GM21447 (cell line): Measurements from ENCODE around the gene LDAF1.
A peak's percentile ranks its signal among the peaks of the same experiment; 100 is the strongest.
"Not testable (repeated sequence)": the region's sequence is repeated elsewhere in the genome, so short reads cannot be mapped to it uniquely, and the experiment has no call there.

ENCODE experiments used
- ATAC-seq: cut with Tn5 transposase; IDR thresholded peaks from one replicate; pipeline ENCODE4 v1.9.1; 2021; ENCODE audit not compliant: unreplicated experiment

Gene LDAF1

DNA sequence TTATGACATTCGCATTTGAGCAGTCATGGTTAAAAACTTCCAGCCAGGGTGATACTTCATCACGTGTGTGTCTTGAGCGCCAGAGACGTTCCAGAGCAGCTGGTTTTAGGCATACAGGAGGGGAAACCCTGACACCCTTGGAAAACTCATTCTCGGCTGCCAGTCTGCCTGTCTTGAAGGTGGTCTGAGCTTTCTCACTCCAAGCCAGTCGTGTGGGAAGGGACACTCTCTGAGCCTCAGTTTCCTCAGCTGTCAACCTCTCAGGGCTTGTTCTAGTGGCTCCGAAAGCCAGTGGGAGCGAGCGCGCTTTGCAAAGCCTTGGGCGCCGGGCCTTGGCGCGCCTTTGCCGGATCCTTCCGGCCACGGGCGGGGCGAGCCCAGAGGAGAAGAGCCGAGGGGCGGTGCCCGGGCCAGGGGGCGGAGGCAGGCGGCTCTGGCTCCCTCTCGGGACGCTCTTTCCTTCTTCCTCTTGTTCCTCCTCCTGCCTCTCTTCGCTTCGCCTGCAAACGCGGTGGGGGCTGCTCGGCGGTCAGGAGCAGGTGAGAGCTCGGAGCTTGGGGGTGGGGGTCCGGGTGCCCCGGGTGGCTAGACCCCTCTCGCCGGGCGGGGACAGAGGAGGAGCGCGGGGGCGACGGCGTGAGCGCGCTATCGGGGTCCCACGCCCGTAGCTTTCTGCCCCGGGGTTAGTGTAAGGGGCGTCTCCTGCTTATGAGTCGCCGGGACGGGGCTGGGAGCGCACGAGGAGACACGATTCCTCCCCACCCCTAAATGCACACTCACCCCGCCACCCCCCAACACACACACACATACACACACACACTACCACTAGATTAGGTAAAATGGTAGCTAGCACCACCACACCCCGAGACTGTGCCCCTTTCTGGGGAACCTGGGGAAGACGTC, at the start of gene LDAF1:
Gene LDAF1, plus strand, starts transcription at position 467 of the 903 bp plus-strand sequence. CDS start 2,509 bp downstream, outside the sequence.
- ATAC-seq: peak; percentile 81

GRCh38 chr16:21115551-21115950, 42.9 kb upstream of the LDAF1 start:
- ATAC-seq: not testable (repeated sequence)

DNA sequence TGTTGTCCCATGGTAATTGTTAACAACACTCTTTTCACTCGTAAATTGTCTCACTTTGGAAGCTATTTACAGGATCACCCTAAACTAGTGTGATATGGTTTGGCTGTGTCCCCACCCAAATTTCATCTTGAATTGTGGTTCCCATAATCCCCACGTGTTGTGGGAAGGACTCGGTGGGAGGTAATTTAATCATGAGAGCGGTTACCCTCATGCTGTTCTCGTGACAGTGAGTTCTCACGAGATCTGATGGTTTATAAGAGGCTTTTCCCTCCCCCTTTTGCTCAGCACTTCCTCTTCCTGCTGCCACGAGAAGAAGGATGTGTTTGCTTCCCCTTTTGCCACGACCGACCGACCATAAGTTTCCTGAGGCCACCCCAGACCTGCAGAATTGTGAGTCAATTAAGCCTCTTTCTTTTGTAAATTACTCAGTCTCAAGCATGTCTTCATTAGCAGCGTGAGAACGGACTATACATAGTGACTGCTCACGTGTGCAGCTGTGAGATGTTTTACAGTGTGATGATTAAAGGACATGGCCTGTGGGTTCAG, 42.3 kb upstream of the LDAF1 start:
- ATAC-seq: no peak

DNA sequence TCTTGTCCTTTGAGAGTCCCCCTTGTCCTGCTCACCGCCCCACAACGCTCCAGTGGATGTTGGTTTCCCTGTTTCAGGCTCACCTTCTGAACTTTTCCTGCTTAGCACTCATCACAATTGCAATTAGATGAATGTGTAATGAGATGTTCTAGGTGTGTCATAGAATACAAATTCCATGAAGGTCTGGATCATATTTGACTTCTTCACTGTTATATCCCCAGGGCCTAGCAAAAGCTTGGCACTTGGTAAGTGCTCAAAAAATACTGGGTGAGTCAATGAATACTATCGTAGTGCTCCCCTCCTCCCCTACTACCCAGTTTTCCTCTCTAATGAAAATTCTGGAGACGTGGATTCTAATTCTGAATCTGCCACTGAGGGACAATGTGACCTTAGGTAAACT, 40.9 kb upstream of the LDAF1 start:
- ATAC-seq: no peak

- no peak for ATAC-seq
These were observed 37.4 kb upstream of the LDAF1 start for GRCh38 chr16:21120976-21121520.

DNA sequence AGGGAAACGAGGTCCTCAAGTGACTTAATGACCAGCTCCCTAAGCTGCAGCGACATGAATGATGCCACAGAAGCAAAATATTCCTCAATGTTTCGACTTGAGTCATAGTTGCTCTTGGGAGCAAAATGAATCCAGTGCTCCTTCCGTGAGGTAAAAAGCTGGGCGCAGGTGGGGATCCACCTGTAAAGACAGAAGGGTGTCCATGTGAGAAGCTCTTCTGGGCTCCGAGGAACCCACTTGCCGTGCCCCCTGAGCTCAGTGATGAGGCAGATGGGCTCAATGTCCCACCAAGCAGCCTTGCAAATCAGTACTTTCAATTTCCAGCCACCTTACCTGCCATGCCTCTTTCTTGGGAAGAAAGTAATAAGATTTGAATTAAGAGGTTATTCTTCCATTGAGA, 33.3 kb upstream of the LDAF1 start:
- ATAC-seq: no peak

GRCh38 chr16:21126518-21126917, 32.0 kb upstream of the LDAF1 start:
- no peak for ATAC-seq

DNA sequence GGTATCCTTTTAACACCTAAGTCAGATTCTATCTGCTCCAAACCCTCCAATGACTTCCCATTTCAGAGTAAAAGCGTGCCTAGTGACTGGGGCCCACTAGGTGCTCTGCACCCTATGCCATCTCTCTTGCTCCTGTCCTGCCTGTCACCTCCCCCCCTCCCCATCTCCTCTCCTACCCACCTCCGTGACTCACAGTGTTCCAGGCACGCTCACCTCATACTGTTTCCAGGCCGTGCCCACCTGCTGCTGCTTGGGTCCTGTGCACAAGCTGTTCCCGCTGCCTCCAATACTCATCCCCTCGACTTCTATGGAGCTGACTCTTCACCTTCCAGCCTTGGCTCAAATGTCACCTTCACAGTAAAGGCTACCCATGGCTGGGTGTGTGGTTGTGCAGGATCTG, 29.5 kb upstream of the LDAF1 start:
- no peak for ATAC-seq

DNA sequence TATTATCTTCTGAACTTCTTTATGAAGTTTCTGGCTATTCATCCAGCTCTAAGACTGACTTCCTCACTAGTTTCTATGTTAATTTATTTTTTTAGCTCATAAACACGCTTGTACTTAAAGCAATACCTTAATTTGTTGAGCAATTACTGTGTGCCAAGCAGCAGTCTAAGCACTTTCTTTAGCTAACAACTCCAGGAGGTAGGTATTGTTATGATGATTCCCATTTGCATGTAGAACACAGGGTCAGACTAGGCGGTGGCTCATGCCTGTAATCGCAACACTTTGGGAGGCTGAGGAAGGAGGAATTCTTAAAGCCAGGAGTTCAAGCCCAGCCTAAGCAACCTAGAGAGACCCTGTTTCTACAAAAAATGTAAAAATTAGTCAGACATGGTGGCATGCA, 27.7 kb upstream of the LDAF1 start:
- ATAC-seq: no peak

DNA sequence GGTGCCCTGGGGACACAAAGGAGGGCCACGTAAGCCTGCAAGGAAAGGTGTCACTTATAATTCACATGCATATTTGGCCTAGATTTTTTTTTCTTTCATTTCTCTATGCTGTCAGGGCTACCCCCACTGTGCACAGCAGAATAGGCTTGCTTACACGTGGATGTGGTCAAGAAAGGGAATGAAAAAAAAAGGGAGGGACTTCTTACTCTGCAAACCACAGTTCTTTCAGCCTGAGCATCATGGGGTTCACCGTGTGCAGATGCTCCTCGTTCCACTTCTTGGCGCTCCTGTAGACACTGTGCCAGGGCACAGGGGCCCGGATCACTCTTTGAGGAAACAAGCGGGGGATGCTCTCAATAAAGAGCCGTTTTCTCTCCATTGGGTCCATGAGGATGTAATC, 24.4 kb upstream of the LDAF1 start:
- ATAC-seq: no peak

- no peak for ATAC-seq
These were observed 12.7 kb upstream of the LDAF1 start for GRCh38 chr16:21145738-21146137.

DNA sequence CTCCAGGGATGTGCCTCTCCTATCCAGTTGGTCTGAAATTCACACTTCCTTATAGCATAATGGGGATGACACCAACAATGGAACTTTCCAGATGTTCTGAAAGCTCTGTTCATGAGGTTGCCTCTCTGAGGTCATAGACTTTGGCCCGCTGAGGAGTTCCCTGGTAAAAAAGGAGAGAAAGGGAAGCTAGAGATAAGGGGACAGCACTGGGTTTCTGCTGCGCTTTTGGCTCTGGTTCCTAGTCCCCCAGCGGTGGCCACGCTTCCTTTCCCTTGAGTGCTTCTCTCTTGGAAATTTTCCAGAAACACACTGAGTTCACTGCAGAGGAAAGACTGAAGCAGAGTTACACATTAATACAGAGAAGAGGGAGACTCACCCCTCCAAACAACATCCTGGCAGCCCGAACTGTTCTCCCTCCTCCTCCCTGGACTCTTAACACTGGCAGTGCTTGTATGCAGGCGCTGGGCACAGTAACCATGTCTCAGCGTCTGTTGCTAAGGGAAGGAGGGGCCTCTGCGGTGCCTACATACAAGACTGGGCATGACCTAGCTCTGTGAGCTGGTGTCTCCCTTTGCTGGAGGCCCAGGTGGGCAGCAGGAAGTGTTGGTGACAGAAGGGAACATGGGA, 8.0 kb upstream of the LDAF1 start, which contains the start of gene DNAH3:
Gene DNAH3, minus strand, starts transcription at position 472 of the 627 bp plus-strand sequence. CDS start 527 bp downstream, outside the sequence.
- no peak for ATAC-seq

DNA sequence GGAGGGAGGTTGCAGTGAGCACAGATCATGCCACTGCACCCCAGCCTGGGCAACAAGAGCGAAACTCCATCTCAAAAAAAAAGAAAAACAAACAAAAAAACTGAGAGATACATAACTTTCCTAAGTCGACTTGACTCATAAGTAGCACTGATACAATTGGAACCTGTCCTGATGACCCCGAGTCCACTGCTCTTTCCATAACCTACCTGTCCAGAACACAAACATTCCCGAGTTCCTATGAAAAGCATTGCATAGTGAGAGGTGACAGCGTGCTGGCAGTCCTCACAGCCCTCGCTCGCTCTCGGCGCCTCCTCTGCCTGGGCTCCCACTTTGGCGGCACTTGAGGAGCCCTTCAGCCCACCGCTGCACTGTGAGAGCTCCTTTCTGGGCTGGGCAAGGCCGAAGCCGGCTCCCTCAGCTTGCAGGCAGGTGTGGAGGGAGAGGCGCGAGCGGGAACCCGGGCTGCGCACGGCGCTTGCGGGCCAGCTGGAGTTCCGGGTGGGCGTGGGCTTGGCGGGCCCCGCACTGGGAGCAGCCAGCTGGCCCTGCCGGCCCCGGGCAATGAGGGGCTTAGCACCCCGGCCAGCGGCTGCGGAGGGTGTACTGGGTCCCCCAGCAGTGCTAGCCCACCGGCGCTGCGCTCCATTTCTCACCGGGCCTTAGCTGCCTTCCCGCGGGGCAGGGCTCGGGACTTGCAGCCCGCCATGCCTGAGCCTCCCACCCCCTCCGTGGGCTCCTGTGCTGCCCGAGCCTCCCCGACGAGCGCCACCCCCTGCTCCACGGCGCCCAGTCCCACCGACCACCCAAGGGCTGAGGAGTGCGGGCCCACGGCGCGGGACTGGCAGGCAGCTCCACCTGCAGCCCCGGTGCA, 6.1 kb upstream of the LDAF1 start:
- not testable (repeated sequence) for ATAC-seq

DNA sequence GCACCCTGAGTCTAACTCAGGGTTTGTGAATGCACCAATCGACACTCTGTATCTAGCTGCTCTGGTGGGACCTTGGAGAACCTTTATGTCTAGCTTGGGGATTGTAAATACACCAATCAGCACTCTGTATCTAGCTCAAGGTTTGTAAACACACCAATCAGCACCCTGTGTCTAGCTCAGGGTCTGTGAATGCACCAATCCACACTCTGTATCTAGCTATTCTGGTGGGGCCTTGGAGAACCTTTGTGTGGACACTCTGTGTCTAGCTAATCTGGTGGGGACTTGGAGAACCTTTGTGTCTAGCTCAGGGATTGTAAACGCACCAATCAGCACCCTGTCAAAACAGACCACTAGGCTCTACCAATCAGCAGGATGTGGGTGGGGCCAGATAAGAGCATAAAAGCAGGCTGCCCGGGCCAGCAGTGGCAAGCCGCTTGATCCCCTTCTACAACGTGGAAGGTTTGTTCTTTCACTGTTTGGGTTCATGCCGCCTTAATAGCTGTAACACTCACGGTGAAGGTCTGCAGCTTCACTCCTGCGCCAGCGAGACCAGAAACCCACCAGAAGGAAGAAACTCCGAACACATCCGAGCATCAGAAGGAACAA, 5.2 kb upstream of the LDAF1 start:
- ATAC-seq: not testable (repeated sequence)

GRCh38 chr16:21156011-21156410, 2.5 kb upstream of the LDAF1 start:
- not testable (repeated sequence) for ATAC-seq

DNA sequence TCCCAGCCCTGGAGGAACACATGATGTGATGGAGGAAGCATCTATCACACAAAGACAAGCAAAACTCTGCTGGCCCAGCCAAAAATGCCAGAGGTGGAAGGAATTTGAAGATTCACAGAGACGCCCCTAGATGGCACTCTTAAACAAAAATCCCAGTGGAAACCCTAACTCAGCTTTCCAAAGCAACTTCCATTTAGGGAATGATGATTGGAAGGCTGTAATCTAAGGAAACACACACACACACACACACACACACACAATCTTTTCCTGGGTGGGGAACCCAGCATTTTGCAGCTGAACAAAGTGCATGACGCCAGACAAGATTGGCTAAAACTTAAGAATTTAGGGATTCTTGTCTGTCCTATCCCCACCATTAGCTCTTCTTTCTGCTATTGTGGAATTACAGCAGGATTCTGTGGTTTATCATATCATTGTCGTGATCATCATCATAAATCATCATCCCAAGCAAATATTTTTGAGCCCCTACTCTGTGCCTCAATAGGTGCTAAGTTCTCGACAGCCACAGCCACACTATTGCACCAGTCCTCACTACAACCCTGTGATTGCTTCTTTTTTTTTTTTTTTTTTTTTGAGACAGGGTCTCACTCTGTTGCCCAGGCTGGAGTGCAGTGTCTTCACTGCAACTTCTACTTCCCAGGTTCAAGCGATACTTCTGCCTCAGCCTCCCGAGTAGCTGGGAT, 1.6 kb upstream of the LDAF1 start:
- no peak for ATAC-seq

GRCh38 chr16:21157632-21158031, 842 bp upstream of the LDAF1 start:
- no peak for ATAC-seq

DNA sequence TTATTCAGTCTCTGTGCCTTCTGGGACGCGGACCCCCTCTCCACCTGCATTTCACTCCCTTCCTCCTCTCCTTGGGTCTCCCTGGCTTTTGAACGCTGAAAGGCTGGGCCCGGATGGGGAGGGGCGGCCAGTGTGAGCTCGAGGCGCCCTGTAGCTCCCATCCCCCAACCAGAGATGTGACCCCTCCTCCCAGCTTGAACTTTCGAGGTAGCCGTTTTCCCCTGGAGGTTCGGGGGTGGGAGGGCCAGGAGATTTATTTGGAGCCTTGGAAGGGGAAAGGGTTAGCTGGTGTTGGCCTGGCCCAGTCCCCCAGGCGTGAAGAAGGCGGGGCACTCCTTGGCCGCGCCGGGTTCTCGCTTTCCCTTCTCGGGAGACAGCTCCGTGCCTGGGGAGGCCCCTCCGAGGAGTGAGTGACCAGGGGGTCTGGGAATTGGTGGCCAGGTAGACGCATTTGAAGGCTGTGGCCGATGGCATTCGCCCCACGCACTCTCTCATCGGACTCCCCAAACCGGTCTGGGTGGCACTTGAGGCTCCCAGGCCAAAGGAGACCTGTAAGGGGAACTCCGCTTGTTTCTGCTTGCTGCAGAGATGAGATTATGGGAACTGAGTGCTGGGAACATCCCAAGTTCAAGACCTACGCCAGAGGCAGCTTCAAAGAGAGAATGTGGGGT, 942 bp downstream of the LDAF1 start:
- ATAC-seq: no peak

GRCh38 chr16:21160276-21160675, 1.8 kb downstream of the LDAF1 start:
- no peak for ATAC-seq
